SH-SY5Y (cell line): ENCODE data around the gene GPD1L.

Experiments used
- GATA2 ChIP-seq: IDR thresholded peaks from 2 replicates; pipeline ENCODE4 v1.6.1; 2011; ENCODE audit warnings: mild to moderate bottlenecking, low read depth, low read length
- GATA3 ChIP-seq: IDR thresholded peaks from 2 replicates; pipeline ENCODE4 v1.6.1; 2011; ENCODE audit warnings: low read depth, mild to moderate bottlenecking, low read length, moderate library complexity

DNA sequence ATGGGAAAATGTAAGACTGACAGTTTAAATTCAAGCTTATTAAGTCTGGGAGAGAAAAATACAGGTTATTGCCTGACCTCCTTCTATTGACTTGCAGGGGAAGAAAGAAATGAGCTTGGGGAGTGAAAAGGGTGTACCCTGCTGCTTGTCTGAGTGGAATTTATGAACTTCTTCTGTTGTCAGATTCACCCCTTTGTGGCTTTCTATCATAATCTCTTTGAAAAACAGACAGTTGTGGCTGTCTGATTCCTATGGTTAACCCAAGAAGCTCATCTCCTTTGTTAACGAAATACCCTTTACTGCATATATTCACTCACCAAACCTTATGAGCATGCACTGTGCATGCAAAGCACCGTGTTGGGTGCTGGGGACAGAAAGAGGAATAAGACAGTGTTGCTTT lies 22.5 kb downstream of the GPD1L start:
- TF ChIP-seq GATA3, result no peak
- TF ChIP-seq GATA2, result no peak
